Stimulated activated CD4-positive, alpha-beta T cell treated with anti-CD3 and anti-CD28 coated beads, TNF-alpha, amount 100 ng/mL, for 24 hours (primary cell): Measurements from ENCODE around the gene PFKP.

Source experiments
- DNase-seq, 3 experiments: peaks; one replicate each; pipeline ENCODE4 v3.0.0-alpha.2; 2020; ENCODE audit warnings: low read depth in 3 of 3

Gene PFKP

GRCh38 chr10:3069876-3070275, 2.5 kb downstream of the PFKP start:
- DNase-seq, result no peak

GRCh38 chr10:3071405-3072198, 4.3 kb downstream of the PFKP start:
- DNase-seq, result peak in 1 of 3 experiments; percentile 41

GRCh38 chr10:3072641-3073360, 5.5 kb downstream of the PFKP start:
- no peak for DNase-seq

GRCh38 chr10:3074145-3074665, 6.9 kb downstream of the PFKP start:
- DNase-seq, result no peak

- DNase-seq, result no peak
Observed at GRCh38 chr10:3074985-3075600, 7.7 kb downstream of the PFKP start.

- DNase-seq, result no peak
Observed at GRCh38 chr10:3076138-3076537, 8.8 kb downstream of the PFKP start.

- DNase-seq, result no peak
Observed at GRCh38 chr10:3077509-3077908, 10.2 kb downstream of the PFKP start.

GRCh38 chr10:3077940-3078630, 10.7 kb downstream of the PFKP start:
- no peak for DNase-seq

GRCh38 chr10:3081383-3081981, 14.1 kb downstream of the PFKP start:
- DNase-seq, result no peak

GRCh38 chr10:3082290-3082689, 14.9 kb downstream of the PFKP start:
- no peak for DNase-seq

GRCh38 chr10:3085785-3086567, 18.6 kb downstream of the PFKP start:
- no peak for DNase-seq

- DNase-seq, result no peak
Observed at GRCh38 chr10:3090388-3090787, 23.0 kb downstream of the PFKP start.

- peak in 1 of 3 experiments; percentile 52 for DNase-seq
Observed at GRCh38 chr10:3090914-3091787, 23.8 kb downstream of the PFKP start.

GRCh38 chr10:3091921-3092320, 24.6 kb downstream of the PFKP start:
- no peak for DNase-seq

GRCh38 chr10:3093996-3094395, 26.6 kb downstream of the PFKP start:
- DNase-seq, result no peak

GRCh38 chr10:3094609-3095036, 27.3 kb downstream of the PFKP start:
- DNase-seq, result no peak

GRCh38 chr10:3095373-3096139, 28.2 kb downstream of the PFKP start:
- DNase-seq, result peak; percentile 41 to 62 (median 47)

GRCh38 chr10:3096149-3096548, 28.8 kb downstream of the PFKP start:
- DNase-seq, result no peak

GRCh38 chr10:3097160-3097559, 29.8 kb downstream of the PFKP start:
- no peak for DNase-seq
